ENCODE data around the gene NXPE3. TPM values are rescaled to one million over a fixed set of nuclear protein-coding genes. Genes with fewer than 3 reads are reported as not detected.

The NXPE3 gene
- total RNA-seq, 3 donors from 2014 or later = 13.8 to 14.1 (median 13.8) TPM

- DNase-seq (peak; percentile 92), ATAC-seq (peak; percentile 73 to 76)
- Mint-ChIP-seq H3K36me3 (ENCODE audit: insufficient read depth) (peaks cover 37% of the 10 kb centered on the region), H3K4me3 (peak within 1 kb of the TSS; percentile 99), H3K9me3 (no peaks in the 10 kb centered on the region), H3K27me3 (ENCODE audit: low read depth) (no peaks in the 10 kb centered on the region), H3K4me1 (ENCODE audit: low read depth) (peaks cover 39% of the 10 kb centered on the region)
These were observed 70.0 kb downstream of the NXPE3 start, which contains the start of gene NFKBIZ for GRCh38 chr3:101848754-101849713. Gene NFKBIZ (plus strand): TSS chr3:101849514. CDS start chr3:101849629, 115 bp downstream.

GRCh38 chr3:101849714-101850245, 70.8 kb downstream of the NXPE3 start:
- peak; percentile 53 for DNase-seq
- no peaks in the 10 kb centered on the region for H3K9me3 Mint-ChIP-seq
- peak overlapping the region; percentile 99 for H3K4me3 Mint-ChIP-seq
- no peaks in the 10 kb centered on the region for H3K27me3 Mint-ChIP-seq (ENCODE audit: low read depth)
- peaks cover 46% of the 10 kb centered on the region for H3K4me1 Mint-ChIP-seq (ENCODE audit: low read depth)
- peaks cover 44% of the 10 kb centered on the region for H3K36me3 Mint-ChIP-seq (ENCODE audit: insufficient read depth)
- peak; percentile 29 to 41 for ATAC-seq

- DNase-seq (no peak), ATAC-seq (peak; percentile 44 to 45)
- peak overlapping the region; percentile 99 for H3K4me3 Mint-ChIP-seq
- peaks cover 50% of the 10 kb centered on the region for H3K36me3 Mint-ChIP-seq (ENCODE audit: insufficient read depth)
- H3K9me3 Mint-ChIP-seq = no peaks in the 10 kb centered on the region
- H3K27me3 Mint-ChIP-seq (ENCODE audit: low read depth) = no peaks in the 10 kb centered on the region
- peaks cover 53% of the 10 kb centered on the region for H3K4me1 Mint-ChIP-seq (ENCODE audit: low read depth)
These were observed 71.4 kb downstream of the NXPE3 start for GRCh38 chr3:101850246-101851051.

DNA sequence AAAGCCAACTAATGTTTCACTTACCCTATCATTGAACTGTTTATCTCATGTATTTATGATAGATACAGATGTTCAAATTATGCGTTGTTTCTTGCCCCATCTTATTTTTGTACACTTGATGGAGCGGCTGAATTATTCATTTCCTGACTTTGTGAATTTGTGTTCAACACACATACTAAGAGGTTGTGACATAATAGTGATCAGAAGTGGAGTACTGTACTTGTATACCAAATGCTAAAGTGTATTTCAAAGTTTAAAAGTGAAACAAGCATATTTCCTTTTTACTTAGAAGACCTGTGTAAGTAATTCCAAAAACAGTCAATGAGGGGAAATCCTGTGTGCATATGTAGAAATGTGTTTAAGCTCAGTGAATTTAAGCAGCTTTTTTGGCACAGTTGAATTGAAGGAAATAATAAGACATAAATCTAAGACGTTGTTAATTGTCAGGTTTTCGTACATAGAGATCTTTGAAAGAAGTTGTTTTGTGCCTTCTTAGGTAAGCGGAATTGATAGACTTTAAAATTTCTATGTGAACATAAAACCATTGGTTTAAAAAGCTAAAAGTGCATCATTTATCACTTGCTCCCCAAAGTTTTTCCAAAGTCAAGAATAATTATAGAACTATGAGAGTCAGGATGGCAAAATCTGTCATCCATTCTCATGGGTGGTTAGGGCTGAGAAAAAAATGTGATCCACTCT, 72.2 kb downstream of the NXPE3 start:
- ATAC-seq (peak; percentile 8 to 22), DNase-seq (no peak)
- H3K4me3 Mint-ChIP-seq = peak overlapping the region; percentile 99
- H3K27me3 Mint-ChIP-seq (ENCODE audit: low read depth) = no peaks in the 10 kb centered on the region
- H3K4me1 Mint-ChIP-seq (ENCODE audit: low read depth) = peaks cover 56% of the 10 kb centered on the region
- H3K36me3 Mint-ChIP-seq (ENCODE audit: insufficient read depth) = peaks cover 54% of the 10 kb centered on the region
- H3K9me3 Mint-ChIP-seq = no peaks in the 10 kb centered on the region

DNA sequence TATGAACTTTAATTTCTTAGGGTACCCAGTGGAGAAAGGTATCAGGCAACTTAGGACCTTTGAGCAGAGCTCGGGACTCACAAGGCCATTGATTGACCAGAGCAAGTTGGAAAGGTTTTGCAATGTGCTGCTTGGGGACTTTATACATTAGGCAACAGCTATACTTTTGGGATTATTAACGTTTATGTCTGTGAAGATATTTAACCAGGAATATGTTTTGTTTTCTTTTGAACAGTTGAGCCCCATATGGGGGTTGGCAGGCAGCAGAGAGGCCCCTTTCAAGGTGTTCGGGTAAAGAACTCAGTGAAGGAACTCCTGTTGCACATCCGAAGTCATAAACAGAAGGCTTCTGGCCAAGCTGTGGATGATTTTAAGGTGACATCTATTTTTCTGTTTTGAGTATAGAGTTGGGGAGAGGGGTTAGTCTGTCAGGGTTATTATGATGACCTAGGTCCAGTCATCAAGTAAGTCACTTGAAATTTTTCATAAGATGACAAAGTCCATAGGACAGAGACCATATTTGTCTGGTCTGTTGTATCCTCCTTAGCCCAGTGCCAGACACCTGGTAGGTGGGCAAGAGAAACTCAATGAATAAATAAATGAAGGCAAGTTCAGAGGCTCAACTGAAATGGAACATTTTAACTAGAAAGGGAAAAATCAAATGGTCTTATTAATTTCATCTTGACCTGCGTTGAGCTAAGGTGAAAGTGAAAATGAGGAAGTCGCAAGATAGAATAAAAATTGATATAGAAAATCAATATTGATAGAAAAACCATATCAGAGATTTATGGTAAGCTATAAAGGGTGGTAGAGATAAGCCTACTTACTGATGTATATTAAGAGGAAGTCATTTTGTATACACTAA, 73.1 kb downstream of the NXPE3 start:
- Mint-ChIP-seq H3K4me3 (peak overlapping the region; percentile 99), H3K27me3 (ENCODE audit: low read depth) (no peaks in the 10 kb centered on the region), H3K9me3 (no peaks in the 10 kb centered on the region), H3K36me3 (ENCODE audit: insufficient read depth) (peaks cover 60% of the 10 kb centered on the region), H3K4me1 (ENCODE audit: low read depth) (peaks cover 61% of the 10 kb centered on the region)
- DNase-seq = no peak
- ATAC-seq = no peak

GRCh38 chr3:101852983-101853840, 74.2 kb downstream of the NXPE3 start:
- ATAC-seq (no peak), DNase-seq (no peak)
- Mint-ChIP-seq H3K9me3 (no peaks in the 10 kb centered on the region), H3K36me3 (ENCODE audit: insufficient read depth) (peaks cover 70% of the 10 kb centered on the region), H3K4me1 (ENCODE audit: low read depth) (peaks cover 69% of the 10 kb centered on the region), H3K4me3 (peak overlapping the region; percentile 99), H3K27me3 (ENCODE audit: low read depth) (no peaks in the 10 kb centered on the region)

GRCh38 chr3:101853982-101854381, 75.0 kb downstream of the NXPE3 start:
- no peaks in the 10 kb centered on the region for H3K9me3 Mint-ChIP-seq
- DNase-seq = no peak
- no peaks in the 10 kb centered on the region for H3K27me3 Mint-ChIP-seq (ENCODE audit: low read depth)
- ATAC-seq = no peak
- peaks cover 78% of the 10 kb centered on the region for H3K36me3 Mint-ChIP-seq (ENCODE audit: insufficient read depth)
- H3K4me3 Mint-ChIP-seq = no peak overlapping the region
- peaks cover 71% of the 10 kb centered on the region for H3K4me1 Mint-ChIP-seq (ENCODE audit: low read depth)

GRCh38 chr3:101854608-101855304, 75.7 kb downstream of the NXPE3 start:
- Mint-ChIP-seq H3K9me3 (no peaks in the 10 kb centered on the region), H3K27me3 (ENCODE audit: low read depth) (no peaks in the 10 kb centered on the region), H3K36me3 (ENCODE audit: insufficient read depth) (peaks cover 86% of the 10 kb centered on the region), H3K4me3 (no peak overlapping the region), H3K4me1 (ENCODE audit: low read depth) (peaks cover 73% of the 10 kb centered on the region)
- ATAC-seq (no peak), DNase-seq (no peak)

DNA sequence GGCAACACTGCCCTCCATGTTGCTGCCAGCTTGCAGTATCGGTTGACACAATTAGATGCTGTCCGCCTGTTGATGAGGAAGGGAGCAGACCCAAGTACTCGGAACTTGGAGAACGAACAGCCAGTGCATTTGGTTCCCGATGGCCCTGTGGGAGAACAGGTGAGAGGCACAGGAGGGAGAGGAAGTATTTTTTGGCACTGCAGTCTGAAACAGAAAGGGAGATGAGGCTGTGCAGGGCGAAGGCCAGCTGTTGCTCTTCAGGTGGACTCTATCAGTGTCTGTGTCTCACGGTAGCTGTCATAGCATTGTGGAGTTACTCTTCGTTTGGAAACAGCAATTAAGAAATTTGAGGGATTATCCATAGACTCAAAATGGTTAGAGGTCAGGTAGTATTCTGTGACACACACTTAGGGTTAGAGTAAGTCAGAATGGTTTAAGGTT, 78.3 kb downstream of the NXPE3 start:
- no peaks in the 10 kb centered on the region for H3K27me3 Mint-ChIP-seq (ENCODE audit: low read depth)
- no peak for DNase-seq
- no peak for ATAC-seq
- H3K9me3 Mint-ChIP-seq = no peaks in the 10 kb centered on the region
- H3K4me3 Mint-ChIP-seq = no peak overlapping the region
- H3K4me1 Mint-ChIP-seq (ENCODE audit: low read depth) = peaks cover 75% of the 10 kb centered on the region
- peaks cover 85% of the 10 kb centered on the region for H3K36me3 Mint-ChIP-seq (ENCODE audit: insufficient read depth)

GRCh38 chr3:101858464-101859030, 79.5 kb downstream of the NXPE3 start:
- Mint-ChIP-seq H3K9me3 (no peaks in the 10 kb centered on the region), H3K4me1 (ENCODE audit: low read depth) (peaks cover 67% of the 10 kb centered on the region), H3K4me3 (no peak overlapping the region), H3K36me3 (ENCODE audit: insufficient read depth) (peaks cover 74% of the 10 kb centered on the region), H3K27me3 (ENCODE audit: low read depth) (no peaks in the 10 kb centered on the region)
- ATAC-seq (no peak), DNase-seq (no peak)

DNA sequence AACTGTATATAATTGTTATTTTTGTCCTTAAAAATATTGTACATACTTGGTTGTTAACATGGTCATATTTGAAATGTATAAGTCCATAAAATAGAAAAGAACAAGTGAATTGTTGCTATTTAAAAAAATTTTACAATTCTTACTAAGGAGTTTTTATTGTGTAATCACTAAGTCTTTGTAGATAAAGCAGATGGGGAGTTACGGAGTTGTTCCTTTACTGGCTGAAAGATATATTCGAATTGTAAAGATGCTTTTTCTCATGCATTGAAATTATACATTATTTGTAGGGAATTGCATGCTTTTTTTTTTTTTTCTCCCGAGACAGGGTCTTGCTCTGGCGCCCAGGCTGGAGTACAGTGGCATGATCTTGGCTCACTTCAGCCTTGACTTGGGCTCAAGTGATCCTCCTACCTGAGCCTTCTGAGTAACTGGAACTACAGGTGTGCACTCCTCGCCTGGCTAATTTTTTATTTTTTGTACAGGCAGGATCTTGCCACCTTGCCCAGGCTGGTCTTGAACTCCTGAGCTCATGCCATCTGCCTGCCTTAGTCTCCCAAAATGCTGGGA, 81.0 kb downstream of the NXPE3 start:
- ATAC-seq (no peak), DNase-seq (no peak)
- Mint-ChIP-seq H3K27me3 (ENCODE audit: low read depth) (no peaks in the 10 kb centered on the region), H3K9me3 (no peaks in the 10 kb centered on the region), H3K4me1 (ENCODE audit: low read depth) (peaks cover 59% of the 10 kb centered on the region), H3K4me3 (no peak overlapping the region), H3K36me3 (ENCODE audit: insufficient read depth) (peaks cover 61% of the 10 kb centered on the region)

Measured in activated T-cell treated with anti-CD3 and anti-CD28 coated beads, Interleukin-2, amount 50 U/mL, for 4 hours (primary cell).